Ovary (tissue), 9 donors: ENCODE measurements around the gene CTRB1. TPM values are rescaled to one million over a fixed set of nuclear protein-coding genes. Genes with fewer than 3 reads are reported as not detected.

Experiments
- DNase-seq, 5 donors: peaks; one replicate each; pipeline ENCODE4 v3.0.0-alpha.2; 2019 to 2020
- H3K27ac ChIP-seq, 2 donors: fragments of 200-600 bp; one replicate each; pipeline versions ENCODE4 v1.5.1 to v1.8.0; 2019 to 2022
- H3K27me3 ChIP-seq: fragments of 200-600 bp; one replicate; pipeline ENCODE4 v1.8.0; 2022
- H3K36me3 ChIP-seq: fragments of 200-600 bp; sonication (generic); one replicate; pipeline ENCODE4 v1.5.1; 2019
- H3K4me1 ChIP-seq: one replicate; pipeline ENCODE4 v1.8.1; 2013; ENCODE audit warnings: mild to moderate bottlenecking, moderate library complexity; ENCODE audit not compliant: insufficient read depth
- H3K4me3 ChIP-seq: fragments of 200-600 bp; sonication (generic); one replicate; pipeline ENCODE4 v1.5.1; 2017
- H3K9me3 ChIP-seq, 2 donors: fragments of 200-600 bp in 1 of 2; sonication (generic) in 1 of 2; one replicate each; pipeline versions ENCODE4 v1.5.1 to v1.8.1; 2013 to 2019; ENCODE audit warnings: mild to moderate bottlenecking in 1 of 2, moderate library complexity in 1 of 2
- CTCF ChIP-seq, 3 donors: fragments of 450-650 bp in 2 of 3; fragments of 200-600 bp in 1 of 3; IDR thresholded peaks; one replicate each; pipeline versions ENCODE4 v1.5.1 to v1.8.0; 2016 to 2022; ENCODE audit warnings: antibody characterized with exemption in 3 of 3, mild to moderate bottlenecking in 1 of 3
- EP300 ChIP-seq: sonication (generic); formaldehyde crosslinking; IDR thresholded peaks from one replicate; pipeline ENCODE4 v1.6.1; 2017; ENCODE audit warnings: antibody characterized with exemption
- POLR2A ChIP-seq: fragments of 450-650 bp; IDR thresholded peaks from one replicate; pipeline ENCODE4 v1.6.1; 2017; ENCODE audit warnings: antibody characterized with exemption, mild to moderate bottlenecking, moderate library complexity
- WGBS, 3 donors: extraction: QIAGEN DNeasy Blood & Tissue Kit in 1 of 3; methylation state at CpG; one replicate each; pipeline versions ENCODE4 v1.1.5 to v1.1.7; 2013 to 2017; 5-methylcytosine and 5-hydroxymethylcytosine counted together
- intact Hi-C, 4 donors: fragments of 100-400 bp; cut with DNase I; formaldehyde crosslinking; loops; one replicate each; pipeline versions ENCODE4 v1.11.0 to v1.15.1; 2022 to 2023
- polyA plus RNA-seq, 2 donors: library from polyadenylated mRNA; stranded (reverse); fragments of 200-250 nt in 1 of 2; fragments of 350-450 nt in 1 of 2; fragmentation: Illumina TruSeq in 1 of 2; extraction: RNeasy Lipid Tissue Mini Kit (QIAGEN cat#74804) in 1 of 2; gene quantifications; one replicate each; pipeline ENCODE4 v1.2.3, GENCODE V29; 2013 to 2014
- total RNA-seq, 7 donors: library from RNA; depleted of rRNA in 2 of 7; stranded (reverse); fragments of >200 nt in 2 of 7; fragmentation: NEBNext Ultra II Directional in 3 of 7; extraction: Animal tissue kit (Norgen Biotek cat#: 25700) in 3 of 7; gene quantifications; one replicate each; pipeline versions ENCODE4 v1.1.0 to v1.2.4, GENCODE V29; 2016 to 2023
- donor health status: DM: no; HTN: no; CAD: no; lungs with moderate emphysema.
- donor health status: DM: no; HTN: no; CAD: no.
- donor health status: Bipolar disorder and iron deficiency.
- donor health status: DM: yes; HTN: yes; CAD: no.
- donor health status: DM: no; HTN: no; CAD: no.
- donor health status: DM: yes; HTN: yes; CAD: no.

The CTRB1 gene
- total and polyA plus RNA-seq, 9 donors: 0.67 to 14.7 (median 3.1) TPM; not detected in 4

GRCh38 chr16:75225678-75226515, 7.1 kb downstream of the CTRB1 start:
- H3K27ac ChIP-seq: no peak overlapping the region
- TF ChIP-seq EP300: no peak
- TF ChIP-seq POLR2A: no peak
- no peak for TF ChIP-seq CTCF (IDR thresholded peaks at IDR 0.05)
- 55 to 66% (median 56%) methylated on average over 26 of the region's 26 CpGs for WGBS, 3 donors
- intact Hi-C loops: loop anchor here in 2 of 4 donors (2.0 kb wide), 1 partner anchor 19 kb away; the partner anchor contains the start of gene CTRB2 (in 2 of the 2)
- no peak overlapping the region for H3K4me3 ChIP-seq
- H3K27me3 ChIP-seq: no peaks in the 10 kb centered on the region
- H3K4me1 ChIP-seq: no peaks in the 10 kb centered on the region
- H3K36me3 ChIP-seq: no peaks in the 10 kb centered on the region
- H3K9me3 ChIP-seq: no peaks in the 10 kb centered on the region
- DNase-seq: no peak

- Histone ChIP-seq H3K9me3 (no peaks in the 10 kb centered on the region), H3K4me3 (no peak overlapping the region), H3K4me1 (no peaks in the 10 kb centered on the region), H3K27ac (no peak overlapping the region), H3K27me3 (no peaks in the 10 kb centered on the region), H3K36me3 (no peaks in the 10 kb centered on the region)
- TF ChIP-seq EP300 (no peak), CTCF (IDR thresholded peaks at IDR 0.05) (no peak), POLR2A (no peak)
- intact Hi-C loops: no loop called here
- WGBS, 3 donors: 42 to 63% (median 44%) methylated on average over 16 to 22 of the region's 22 CpGs
- DNase-seq: no peak
Measured at GRCh38 chr16:75226550-75227360, 8.0 kb downstream of the CTRB1 start.

GRCh38 chr16:75227361-75228142, 8.8 kb downstream of the CTRB1 start:
- Histone ChIP-seq H3K36me3 (no peaks in the 10 kb centered on the region), H3K27me3 (no peaks in the 10 kb centered on the region), H3K4me3 (no peak overlapping the region), H3K4me1 (no peaks in the 10 kb centered on the region), H3K9me3 (no peaks in the 10 kb centered on the region), H3K27ac (no peak overlapping the region)
- 82 to 88% (median 83%) methylated on average over 18 of the region's 18 CpGs for WGBS, 3 donors
- TF ChIP-seq POLR2A (no peak), EP300 (no peak), CTCF (IDR thresholded peaks at IDR 0.05) (no peak)
- intact Hi-C loops: no loop called here
- DNase-seq: no peak
